ENCODE measurements around the gene NMNAT2. TPM values are rescaled to one million over a fixed set of nuclear protein-coding genes. Genes with fewer than 3 reads are reported as not detected.

Gene NMNAT2
- polyA plus RNA-seq, 1 experiment: 0.19 TPM

- Histone ChIP-seq H3K4me3 (ENCODE audit: low read depth, low read length) (no peak overlapping the region), H3K27me3 (ENCODE audit: control insufficient read depth, insufficient read depth, low read length) (no peaks in the 10 kb centered on the region), H3K9me3 (ENCODE audit: control insufficient read depth, insufficient read depth, low read length) (no peaks in the 10 kb centered on the region), H3K27ac (ENCODE audit: low read depth, low read length) (no peak overlapping the region)
- ChIA-PET POLR2A (no interaction called here), CTCF (interaction anchor here (0.5 to 2.5 kb wide), 14 partner anchors 9 to 268 kb away, joined by 3 to 16 read pairs (median 4); no protein-coding TSS in a partner anchor)
- no peak for DNase-seq (ENCODE audit: low read depth, low spot score)
- TF ChIP-seq CTCF (IDR thresholded peaks at IDR 0.05; ENCODE audit: low read depth, low read length): no peak
Measured at GRCh38 chr1:183228347-183229220, 189.6 kb downstream of the NMNAT2 start.

- CTCF ChIA-PET: interaction anchor here (0.9 to 2.5 kb wide), 10 partner anchors 9 to 267 kb away, joined by 3 to 16 read pairs (median 6); no protein-coding TSS in a partner anchor
Measured at GRCh38 chr1:183227422-183228346, 190.5 kb downstream of the NMNAT2 start.

GRCh38 chr1:183226963-183227362 lies 191.2 kb downstream of the NMNAT2 start:
- POLR2A ChIA-PET: no interaction called here

More at GRCh38 chr1:183227422-183228346, 190.5 kb downstream of the NMNAT2 start:
- no peak overlapping the region for H3K4me3 ChIP-seq (ENCODE audit: low read depth, low read length)
- TF ChIP-seq CTCF (IDR thresholded peaks at IDR 0.05; ENCODE audit: low read depth, low read length): peak; percentile 81
- no peaks in the 10 kb centered on the region for H3K9me3 ChIP-seq (ENCODE audit: control insufficient read depth, insufficient read depth, low read length)
- no peaks in the 10 kb centered on the region for H3K27me3 ChIP-seq (ENCODE audit: control insufficient read depth, insufficient read depth, low read length)
- POLR2A ChIA-PET: no interaction called here
- no peak overlapping the region for H3K27ac ChIP-seq (ENCODE audit: low read depth, low read length)
- no peak for DNase-seq (ENCODE audit: low read depth, low spot score)

DNA sequence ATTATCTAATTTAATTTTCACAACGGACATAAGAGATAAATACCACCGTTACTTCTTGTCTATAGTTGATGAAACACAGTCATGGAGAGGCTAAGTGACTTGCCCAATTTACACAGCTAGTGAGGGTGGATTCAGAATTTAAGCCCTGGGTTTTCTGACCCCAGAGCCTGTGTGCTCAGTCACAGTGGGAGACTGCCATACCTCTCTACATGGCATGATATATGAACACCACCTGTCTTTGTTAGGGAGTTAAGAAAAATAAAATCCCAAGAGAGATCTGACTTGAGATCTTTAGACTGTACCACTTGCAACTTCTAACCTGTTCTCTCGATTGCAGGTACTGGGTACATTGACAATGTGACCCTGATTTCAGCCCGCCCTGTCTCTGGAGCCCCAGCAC lies 191.8 kb downstream of the NMNAT2 start:
- H3K4me3 ChIP-seq (ENCODE audit: low read depth, low read length): no peak overlapping the region
- CTCF ChIA-PET: interaction anchor here (0.7 to 3.5 kb wide), 3 partner anchors 8 to 25 kb away, joined by 5 to 26 read pairs (median 6); no protein-coding TSS in a partner anchor

More at GRCh38 chr1:183226963-183227362, 191.2 kb downstream of the NMNAT2 start:
- H3K27ac ChIP-seq (ENCODE audit: low read depth, low read length): no peak overlapping the region
- H3K9me3 ChIP-seq (ENCODE audit: control insufficient read depth, insufficient read depth, low read length): no peaks in the 10 kb centered on the region
- H3K27me3 ChIP-seq (ENCODE audit: control insufficient read depth, insufficient read depth, low read length): no peaks in the 10 kb centered on the region
- no peak for DNase-seq (ENCODE audit: low read depth, low spot score)
- no peak overlapping the region for H3K4me3 ChIP-seq (ENCODE audit: low read depth, low read length)
- TF ChIP-seq CTCF (IDR thresholded peaks at IDR 0.05; ENCODE audit: low read depth, low read length): no peak
- CTCF ChIA-PET: interaction anchor here (1.4 to 3.5 kb wide), 5 partner anchors 8 to 264 kb away, joined by 5 to 26 read pairs (median 6); no protein-coding TSS in a partner anchor

More for the DNA sequence above, 191.8 kb downstream of the NMNAT2 start:
- no peak for TF ChIP-seq CTCF (IDR thresholded peaks at IDR 0.05; ENCODE audit: low read depth, low read length)
- no peaks in the 10 kb centered on the region for H3K9me3 ChIP-seq (ENCODE audit: control insufficient read depth, insufficient read depth, low read length)
- H3K27ac ChIP-seq (ENCODE audit: low read depth, low read length): no peak overlapping the region
- DNase-seq (ENCODE audit: low read depth, low spot score): no peak
- POLR2A ChIA-PET: no interaction called here
- H3K27me3 ChIP-seq (ENCODE audit: control insufficient read depth, insufficient read depth, low read length): no peaks in the 10 kb centered on the region

Data from AG04450 (cell line).